H1 (cell line): ENCODE measurements around the gene ZNF48.

ENCODE experiments used
- BRCA1 ChIP-seq: IDR thresholded peaks from 2 replicates; pipeline ENCODE4 v1.6.1; 2012; ENCODE audit warnings: low read depth, low read length, improper control_type of control experiment
- EP300 ChIP-seq, 2 experiments: IDR thresholded peaks; 1 replicate in 1 of 2; 2 replicates in 1 of 2; pipeline ENCODE4 v1.6.1; 2011 to 2012; ENCODE audit warnings: low read depth in 2 of 2, low read length in 2 of 2, mild to moderate bottlenecking in 2 of 2, borderline replicate concordance in 1 of 2, inconsistent platforms in 1 of 2, moderate library complexity in 1 of 2
- RAD21 ChIP-seq, 2 experiments: IDR thresholded peaks in 1 of 2; conservative IDR thresholded peaks in 1 of 2; 2 replicates each; pipeline ENCODE4 v1.6.1; 2011; ENCODE audit warnings: low read depth in 2 of 2, low read length in 2 of 2, improper control_type of control experiment in 1 of 2, inconsistent platforms in 1 of 2, mild to moderate bottlenecking in 1 of 2, moderate library complexity in 1 of 2
- SP1 ChIP-seq: IDR thresholded peaks from 2 replicates; pipeline ENCODE4 v1.6.1; 2011; ENCODE audit warnings: low read depth, low read length
- TF ChIP-seq, protein P1 (sequence below), 3 experiments: IDR thresholded peaks; 1 replicate in 2 of 3; 2 replicates in 1 of 3; pipeline versions ENCODE4 v1.5.1 to v1.6.1; 2011; ENCODE audit warnings: low read length in 3 of 3, mild to moderate bottlenecking in 3 of 3, inconsistent platforms in 2 of 3, low read depth in 1 of 3, moderate library complexity in 1 of 3; ENCODE audit not compliant: insufficient read depth in 1 of 3; ENCODE audit errors: control extremely low read depth in 1 of 3
- TF ChIP-seq, protein P2 (sequence below): IDR thresholded peaks from 2 replicates; pipeline ENCODE4 v1.6.1; 2012; ENCODE audit warnings: inconsistent platforms
- TF ChIP-seq, protein P3 (sequence below): fragments of 300-600 bp; sonication (generic); IDR thresholded peaks from 2 replicates; pipeline ENCODE4 v1.7.1; 2012; ENCODE audit warnings: low read length, moderate library complexity, mild to moderate bottlenecking, inconsistent platforms; ENCODE audit not compliant: insufficient replicate concordance

DNA sequence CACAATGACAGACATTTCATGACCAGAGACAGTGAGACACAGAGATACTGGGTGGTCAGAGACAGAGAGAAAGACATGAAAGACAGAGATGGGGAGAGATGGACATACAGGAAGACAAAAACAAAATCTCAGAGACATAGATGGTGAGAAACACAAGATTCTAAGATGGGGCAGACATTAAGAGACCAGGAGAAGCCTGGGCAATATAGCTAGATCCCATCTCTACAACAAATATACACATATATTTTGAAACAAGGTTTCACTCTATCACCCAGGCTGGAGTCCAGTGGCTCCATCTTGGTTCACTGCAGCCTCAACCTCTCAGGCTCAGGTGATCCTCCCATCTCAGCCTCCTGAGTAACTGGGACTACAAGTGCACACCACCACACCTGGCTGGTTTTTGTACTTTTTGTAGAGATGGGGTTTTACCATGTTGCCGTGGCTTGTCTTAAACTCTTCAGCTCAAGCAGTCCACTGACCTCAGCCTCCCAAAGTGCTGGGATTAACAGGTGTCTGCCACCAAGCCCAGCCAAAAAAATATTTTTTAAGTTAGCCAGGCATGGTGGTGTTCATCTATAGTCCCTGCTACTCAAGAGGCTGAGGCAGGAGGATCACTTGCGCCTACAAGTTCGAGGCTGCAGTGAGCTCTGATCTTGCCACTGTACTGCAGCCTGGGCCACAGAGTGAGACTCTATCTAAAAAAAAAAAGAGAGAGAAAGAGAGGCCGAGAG is 15.0 kb upstream of the ZNF48 start:
- TF ChIP-seq EP300 (IDR thresholded peaks at IDR 0.05; ENCODE audit: borderline replicate concordance in 1 of 2, low read depth in 2 of 2, low read length in 2 of 2) (no peak), SP1 (no peak), BRCA1 (no peak), RAD21 (IDR thresholded peaks at IDR 0.05 in 1 of 2, conservative IDR thresholded peaks at IDR 0.05 in 1 of 2; ENCODE audit: low read depth in 2 of 2, low read length in 2 of 2) (no peak)
- TF ChIP-seq, protein P1, sequence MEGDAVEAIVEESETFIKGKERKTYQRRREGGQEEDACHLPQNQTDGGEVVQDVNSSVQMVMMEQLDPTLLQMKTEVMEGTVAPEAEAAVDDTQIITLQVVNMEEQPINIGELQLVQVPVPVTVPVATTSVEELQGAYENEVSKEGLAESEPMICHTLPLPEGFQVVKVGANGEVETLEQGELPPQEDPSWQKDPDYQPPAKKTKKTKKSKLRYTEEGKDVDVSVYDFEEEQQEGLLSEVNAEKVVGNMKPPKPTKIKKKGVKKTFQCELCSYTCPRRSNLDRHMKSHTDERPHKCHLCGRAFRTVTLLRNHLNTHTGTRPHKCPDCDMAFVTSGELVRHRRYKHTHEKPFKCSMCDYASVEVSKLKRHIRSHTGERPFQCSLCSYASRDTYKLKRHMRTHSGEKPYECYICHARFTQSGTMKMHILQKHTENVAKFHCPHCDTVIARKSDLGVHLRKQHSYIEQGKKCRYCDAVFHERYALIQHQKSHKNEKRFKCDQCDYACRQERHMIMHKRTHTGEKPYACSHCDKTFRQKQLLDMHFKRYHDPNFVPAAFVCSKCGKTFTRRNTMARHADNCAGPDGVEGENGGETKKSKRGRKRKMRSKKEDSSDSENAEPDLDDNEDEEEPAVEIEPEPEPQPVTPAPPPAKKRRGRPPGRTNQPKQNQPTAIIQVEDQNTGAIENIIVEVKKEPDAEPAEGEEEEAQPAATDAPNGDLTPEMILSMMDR (IDR thresholded peaks at IDR 0.05; ENCODE audit: control extremely low read depth in 1 of 3, insufficient read depth in 1 of 3, low read depth in 1 of 3, low read length in 3 of 3), result no peak
- TF ChIP-seq, protein P2, sequence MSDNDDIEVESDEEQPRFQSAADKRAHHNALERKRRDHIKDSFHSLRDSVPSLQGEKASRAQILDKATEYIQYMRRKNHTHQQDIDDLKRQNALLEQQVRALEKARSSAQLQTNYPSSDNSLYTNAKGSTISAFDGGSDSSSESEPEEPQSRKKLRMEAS, result no peak
- TF ChIP-seq, protein P3, sequence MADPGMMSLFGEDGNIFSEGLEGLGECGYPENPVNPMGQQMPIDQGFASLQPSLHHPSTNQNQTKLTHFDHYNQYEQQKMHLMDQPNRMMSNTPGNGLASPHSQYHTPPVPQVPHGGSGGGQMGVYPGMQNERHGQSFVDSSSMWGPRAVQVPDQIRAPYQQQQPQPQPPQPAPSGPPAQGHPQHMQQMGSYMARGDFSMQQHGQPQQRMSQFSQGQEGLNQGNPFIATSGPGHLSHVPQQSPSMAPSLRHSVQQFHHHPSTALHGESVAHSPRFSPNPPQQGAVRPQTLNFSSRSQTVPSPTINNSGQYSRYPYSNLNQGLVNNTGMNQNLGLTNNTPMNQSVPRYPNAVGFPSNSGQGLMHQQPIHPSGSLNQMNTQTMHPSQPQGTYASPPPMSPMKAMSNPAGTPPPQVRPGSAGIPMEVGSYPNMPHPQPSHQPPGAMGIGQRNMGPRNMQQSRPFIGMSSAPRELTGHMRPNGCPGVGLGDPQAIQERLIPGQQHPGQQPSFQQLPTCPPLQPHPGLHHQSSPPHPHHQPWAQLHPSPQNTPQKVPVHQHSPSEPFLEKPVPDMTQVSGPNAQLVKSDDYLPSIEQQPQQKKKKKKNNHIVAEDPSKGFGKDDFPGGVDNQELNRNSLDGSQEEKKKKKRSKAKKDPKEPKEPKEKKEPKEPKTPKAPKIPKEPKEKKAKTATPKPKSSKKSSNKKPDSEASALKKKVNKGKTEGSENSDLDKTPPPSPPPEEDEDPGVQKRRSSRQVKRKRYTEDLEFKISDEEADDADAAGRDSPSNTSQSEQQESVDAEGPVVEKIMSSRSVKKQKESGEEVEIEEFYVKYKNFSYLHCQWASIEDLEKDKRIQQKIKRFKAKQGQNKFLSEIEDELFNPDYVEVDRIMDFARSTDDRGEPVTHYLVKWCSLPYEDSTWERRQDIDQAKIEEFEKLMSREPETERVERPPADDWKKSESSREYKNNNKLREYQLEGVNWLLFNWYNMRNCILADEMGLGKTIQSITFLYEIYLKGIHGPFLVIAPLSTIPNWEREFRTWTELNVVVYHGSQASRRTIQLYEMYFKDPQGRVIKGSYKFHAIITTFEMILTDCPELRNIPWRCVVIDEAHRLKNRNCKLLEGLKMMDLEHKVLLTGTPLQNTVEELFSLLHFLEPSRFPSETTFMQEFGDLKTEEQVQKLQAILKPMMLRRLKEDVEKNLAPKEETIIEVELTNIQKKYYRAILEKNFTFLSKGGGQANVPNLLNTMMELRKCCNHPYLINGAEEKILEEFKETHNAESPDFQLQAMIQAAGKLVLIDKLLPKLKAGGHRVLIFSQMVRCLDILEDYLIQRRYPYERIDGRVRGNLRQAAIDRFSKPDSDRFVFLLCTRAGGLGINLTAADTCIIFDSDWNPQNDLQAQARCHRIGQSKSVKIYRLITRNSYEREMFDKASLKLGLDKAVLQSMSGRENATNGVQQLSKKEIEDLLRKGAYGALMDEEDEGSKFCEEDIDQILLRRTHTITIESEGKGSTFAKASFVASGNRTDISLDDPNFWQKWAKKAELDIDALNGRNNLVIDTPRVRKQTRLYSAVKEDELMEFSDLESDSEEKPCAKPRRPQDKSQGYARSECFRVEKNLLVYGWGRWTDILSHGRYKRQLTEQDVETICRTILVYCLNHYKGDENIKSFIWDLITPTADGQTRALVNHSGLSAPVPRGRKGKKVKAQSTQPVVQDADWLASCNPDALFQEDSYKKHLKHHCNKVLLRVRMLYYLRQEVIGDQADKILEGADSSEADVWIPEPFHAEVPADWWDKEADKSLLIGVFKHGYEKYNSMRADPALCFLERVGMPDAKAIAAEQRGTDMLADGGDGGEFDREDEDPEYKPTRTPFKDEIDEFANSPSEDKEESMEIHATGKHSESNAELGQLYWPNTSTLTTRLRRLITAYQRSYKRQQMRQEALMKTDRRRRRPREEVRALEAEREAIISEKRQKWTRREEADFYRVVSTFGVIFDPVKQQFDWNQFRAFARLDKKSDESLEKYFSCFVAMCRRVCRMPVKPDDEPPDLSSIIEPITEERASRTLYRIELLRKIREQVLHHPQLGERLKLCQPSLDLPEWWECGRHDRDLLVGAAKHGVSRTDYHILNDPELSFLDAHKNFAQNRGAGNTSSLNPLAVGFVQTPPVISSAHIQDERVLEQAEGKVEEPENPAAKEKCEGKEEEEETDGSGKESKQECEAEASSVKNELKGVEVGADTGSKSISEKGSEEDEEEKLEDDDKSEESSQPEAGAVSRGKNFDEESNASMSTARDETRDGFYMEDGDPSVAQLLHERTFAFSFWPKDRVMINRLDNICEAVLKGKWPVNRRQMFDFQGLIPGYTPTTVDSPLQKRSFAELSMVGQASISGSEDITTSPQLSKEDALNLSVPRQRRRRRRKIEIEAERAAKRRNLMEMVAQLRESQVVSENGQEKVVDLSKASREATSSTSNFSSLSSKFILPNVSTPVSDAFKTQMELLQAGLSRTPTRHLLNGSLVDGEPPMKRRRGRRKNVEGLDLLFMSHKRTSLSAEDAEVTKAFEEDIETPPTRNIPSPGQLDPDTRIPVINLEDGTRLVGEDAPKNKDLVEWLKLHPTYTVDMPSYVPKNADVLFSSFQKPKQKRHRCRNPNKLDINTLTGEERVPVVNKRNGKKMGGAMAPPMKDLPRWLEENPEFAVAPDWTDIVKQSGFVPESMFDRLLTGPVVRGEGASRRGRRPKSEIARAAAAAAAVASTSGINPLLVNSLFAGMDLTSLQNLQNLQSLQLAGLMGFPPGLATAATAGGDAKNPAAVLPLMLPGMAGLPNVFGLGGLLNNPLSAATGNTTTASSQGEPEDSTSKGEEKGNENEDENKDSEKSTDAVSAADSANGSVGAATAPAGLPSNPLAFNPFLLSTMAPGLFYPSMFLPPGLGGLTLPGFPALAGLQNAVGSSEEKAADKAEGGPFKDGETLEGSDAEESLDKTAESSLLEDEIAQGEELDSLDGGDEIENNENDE, result no peak
